ENCODE data around the gene COL16A1.
"Not testable (repeated sequence)": the region's sequence is repeated elsewhere in the genome, so short reads cannot be mapped to it uniquely, and the experiment has no call there.

The COL16A1 gene

GRCh38 chr1:31732751-31733289 lies 29.0 kb upstream of the COL16A1 start:
- no peak for DNase-seq (ENCODE audit: low spot score)

- no peak for DNase-seq (ENCODE audit: low spot score)
Measured at GRCh38 chr1:31732343-31732742, 28.5 kb upstream of the COL16A1 start.

DNA sequence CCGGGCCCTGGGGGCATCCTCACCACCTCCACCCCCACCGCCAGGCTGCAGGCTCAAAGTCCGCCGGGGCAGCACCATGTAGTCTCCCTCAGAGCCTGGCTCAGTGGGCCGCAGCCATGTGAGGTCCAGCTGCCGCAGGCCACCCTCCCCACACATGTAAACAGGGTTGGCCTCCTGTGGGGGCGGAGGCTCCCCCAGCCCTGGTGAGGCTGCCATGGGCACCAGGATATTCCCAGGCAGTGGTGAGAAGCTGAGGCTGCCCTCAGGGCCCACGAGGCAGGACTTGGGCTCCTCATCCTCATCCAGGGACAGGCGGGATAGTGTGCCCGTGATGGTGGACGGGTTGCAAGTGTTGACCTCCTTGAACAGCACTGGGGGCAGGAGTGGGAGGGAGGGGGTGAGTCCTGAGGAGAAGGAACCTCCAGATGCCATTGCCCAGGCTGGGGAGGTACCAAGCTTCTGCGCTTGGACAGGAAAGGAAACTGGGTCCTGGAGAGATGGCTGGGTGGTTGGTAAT lies 27.3 kb upstream of the COL16A1 start:
- no peak for DNase-seq (ENCODE audit: low spot score)

DNA sequence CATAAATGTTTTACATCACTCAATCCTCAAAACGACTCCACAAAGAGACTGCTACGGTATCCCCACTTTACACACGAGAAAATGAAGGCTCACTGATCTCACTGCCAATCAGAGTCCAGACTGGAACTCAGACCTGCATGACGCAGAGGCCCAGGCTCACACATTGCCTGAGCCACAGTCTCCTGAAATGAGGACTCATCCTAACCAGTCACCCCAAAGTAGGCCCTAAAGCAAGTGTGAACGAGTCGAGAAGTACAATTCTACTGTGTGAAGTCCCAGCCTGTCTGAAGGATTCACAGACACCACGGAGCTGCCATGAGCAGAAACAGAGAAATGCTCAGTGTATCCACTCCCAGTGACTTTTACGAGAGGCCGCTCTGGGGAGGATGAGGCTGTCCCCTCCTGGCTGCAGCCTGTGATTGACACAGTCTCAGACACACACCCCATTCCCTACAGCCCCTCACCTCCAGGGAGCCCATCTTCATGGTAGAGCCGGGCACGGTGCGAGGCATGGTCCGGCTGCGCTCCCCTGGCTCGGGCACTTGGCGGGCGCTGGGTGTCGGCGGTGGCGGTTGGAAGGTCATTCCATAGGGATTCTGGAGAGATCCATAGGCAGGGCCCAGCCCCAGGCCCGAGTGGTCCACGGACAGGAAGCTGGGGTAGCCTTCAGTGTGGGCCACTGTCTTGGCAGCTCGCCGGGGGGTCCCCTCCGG lies 26.7 kb upstream of the COL16A1 start:
- DNase-seq (ENCODE audit: low spot score): no peak

DNA sequence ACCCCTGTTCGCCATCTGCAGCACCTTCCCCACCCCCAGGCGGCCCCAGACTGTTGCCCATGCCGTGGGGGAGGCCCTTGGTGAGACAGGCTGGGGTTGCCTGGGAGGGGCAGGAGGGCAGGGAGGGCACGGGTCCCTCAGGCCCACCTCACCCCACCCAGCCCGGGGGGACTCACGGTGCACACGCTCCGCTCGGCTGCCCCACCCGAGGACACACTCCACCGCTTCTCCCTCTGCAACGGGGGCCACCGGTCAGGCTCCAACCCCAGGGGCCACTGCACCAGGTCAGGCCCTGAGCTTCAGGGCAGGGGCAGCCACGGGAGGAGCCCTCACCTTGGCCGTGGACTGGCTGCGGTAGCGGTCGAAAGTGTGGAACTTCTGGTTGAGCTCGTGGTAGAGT lies 24.0 kb upstream of the COL16A1 start:
- no peak for DNase-seq (ENCODE audit: low spot score)

- DNase-seq (ENCODE audit: low spot score): no peak
Measured at GRCh38 chr1:31727195-31727594, 23.4 kb upstream of the COL16A1 start.

DNA sequence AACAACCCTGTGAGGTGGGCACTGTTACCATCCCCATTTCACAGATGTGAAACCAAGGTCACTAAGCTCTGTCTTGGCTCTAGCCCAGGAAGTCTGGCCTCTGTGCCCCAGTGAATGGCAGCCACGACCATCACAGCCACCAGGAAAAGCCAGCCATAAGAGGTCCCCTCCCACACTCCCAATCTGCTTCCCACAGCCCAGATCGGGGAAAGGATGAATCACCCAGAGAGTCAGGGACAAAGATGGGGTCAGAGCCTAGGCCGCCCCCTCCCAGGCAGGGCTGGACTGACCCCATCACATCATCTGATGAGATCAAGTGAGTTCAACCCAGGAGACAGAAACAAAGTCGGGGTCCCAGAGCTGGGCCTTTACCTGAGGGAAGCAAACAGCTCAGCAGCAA lies 22.9 kb upstream of the COL16A1 start:
- DNase-seq (ENCODE audit: low spot score): no peak

- DNase-seq (ENCODE audit: low spot score): no peak
Measured at GRCh38 chr1:31725777-31726535, 22.1 kb upstream of the COL16A1 start.

GRCh38 chr1:31725134-31725533 lies 21.3 kb upstream of the COL16A1 start:
- no peak for DNase-seq (ENCODE audit: low spot score)

- peak; percentile 71 for DNase-seq (ENCODE audit: low spot score)
Measured at GRCh38 chr1:31723828-31724359, 20.1 kb upstream of the COL16A1 start.

DNA sequence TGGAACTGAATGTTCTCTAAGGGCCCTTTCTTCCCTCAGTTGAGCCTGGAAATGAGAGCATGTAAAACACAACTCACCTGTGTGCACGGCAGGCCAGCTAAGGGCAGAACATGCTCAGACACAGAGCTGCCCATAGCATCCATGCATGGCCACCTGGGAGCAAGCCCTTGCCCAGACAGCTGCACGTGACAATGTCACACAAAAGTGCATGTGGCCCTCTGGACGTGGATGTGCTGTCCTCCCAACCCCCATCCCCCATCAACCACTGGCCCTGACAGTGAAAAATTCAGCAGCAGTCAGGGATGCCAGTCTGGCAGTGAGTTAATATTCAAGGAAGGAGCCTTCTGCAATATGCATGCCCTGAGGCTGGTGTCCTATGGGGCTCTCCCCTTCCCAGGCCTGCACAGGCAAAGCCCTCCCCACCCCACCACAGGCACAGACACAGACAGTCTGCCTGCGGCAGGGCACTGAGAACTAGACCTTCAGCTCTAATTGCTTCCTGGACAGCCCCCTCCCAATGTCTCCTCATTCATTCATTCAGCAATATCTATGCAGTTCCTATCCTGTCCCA lies 14.6 kb upstream of the COL16A1 start:
- no peak for DNase-seq (ENCODE audit: low spot score)

- no peak for DNase-seq (ENCODE audit: low spot score)
Measured at GRCh38 chr1:31717341-31717740, 13.5 kb upstream of the COL16A1 start.

DNA sequence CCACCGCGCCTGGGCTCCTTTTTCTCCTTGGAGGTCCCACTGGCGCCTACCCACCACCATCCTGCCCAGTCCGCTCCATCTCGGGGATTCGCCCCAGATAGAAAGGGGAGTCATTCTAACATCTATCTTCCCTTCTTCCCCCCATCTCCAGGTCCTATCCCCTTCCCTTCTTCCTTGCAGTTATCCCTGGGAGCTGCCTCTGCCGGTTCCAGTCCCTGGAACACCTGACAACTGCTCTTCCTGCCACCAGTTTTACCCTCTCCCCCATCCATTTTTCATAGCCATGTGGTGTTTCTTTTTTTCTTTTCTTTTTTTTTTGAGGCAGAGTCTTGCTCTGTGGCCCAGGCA lies 12.0 kb upstream of the COL16A1 start:
- no peak for DNase-seq (ENCODE audit: low spot score)

DNA sequence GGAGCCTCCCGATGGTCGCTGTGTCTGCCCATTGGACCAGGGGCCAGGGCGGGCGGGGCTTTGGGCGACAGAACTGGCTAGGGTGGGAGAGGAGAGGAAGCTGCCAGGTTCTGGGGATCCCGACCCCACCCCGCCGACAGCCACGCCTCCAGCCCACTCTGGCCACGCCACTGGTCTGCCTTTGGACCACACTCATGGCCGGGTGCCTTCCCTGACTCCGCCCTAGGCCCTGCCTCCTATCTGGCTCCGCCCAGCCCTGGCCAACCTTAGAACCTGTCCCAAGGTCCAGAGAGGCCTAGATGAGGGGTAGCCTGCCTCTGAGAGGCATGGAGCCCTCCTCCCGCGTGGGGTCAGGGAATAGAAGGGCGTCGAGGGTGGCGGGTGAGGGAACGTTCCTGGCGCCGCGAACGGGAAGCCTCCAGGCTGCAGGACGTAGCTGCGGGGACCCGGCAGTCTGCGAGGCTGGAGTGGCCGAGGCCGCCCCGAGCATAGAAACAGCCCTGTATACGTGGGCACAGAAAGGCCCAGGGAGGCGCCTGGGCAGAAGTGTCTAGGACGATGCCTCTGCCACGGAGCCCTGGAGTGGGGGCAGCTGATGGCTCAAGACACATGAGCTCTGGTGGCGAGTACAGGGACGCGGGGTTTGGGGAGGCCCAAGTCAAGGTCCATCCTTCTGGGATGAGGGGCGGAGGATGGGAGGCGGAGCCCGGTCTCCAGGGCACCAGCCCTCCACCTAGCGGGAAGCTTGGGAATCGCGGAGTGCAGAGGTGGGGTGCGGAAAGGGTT lies 11.5 kb upstream of the COL16A1 start:
- DNase-seq (ENCODE audit: low spot score): peak; percentile 88

DNA sequence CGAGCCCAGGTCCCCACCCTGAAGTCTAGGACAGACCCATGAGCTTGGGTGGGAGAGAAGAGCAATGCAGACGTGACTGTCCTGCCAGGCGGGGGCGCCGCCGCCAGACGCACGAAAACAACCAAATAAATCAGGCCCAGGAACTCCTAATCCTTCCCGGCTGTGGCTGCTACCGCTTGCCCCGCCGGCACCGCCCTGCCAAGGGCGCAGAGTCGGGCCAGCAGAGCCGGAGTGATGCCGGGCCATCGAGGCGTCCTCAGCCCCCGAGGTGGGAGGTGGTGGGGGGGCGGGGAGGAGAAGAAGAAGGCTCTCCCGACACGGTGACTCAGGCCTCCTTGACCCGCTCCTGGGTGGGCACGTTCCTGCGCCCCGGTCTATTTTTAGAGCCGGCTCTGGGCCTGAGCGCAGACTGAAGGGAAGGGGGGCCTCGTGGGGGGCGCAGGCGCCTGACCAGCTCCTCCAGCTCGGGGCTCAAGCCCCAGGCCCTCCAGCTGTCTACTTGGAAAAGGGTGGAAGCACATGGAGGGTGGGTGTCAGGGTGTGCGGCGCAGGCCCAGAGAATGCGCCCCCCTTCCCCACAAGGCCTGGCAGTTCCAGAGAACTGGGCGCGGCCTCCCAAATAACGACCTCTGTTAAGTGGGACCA lies 10.7 kb upstream of the COL16A1 start:
- DNase-seq (ENCODE audit: low spot score): peak; percentile 59

DNA sequence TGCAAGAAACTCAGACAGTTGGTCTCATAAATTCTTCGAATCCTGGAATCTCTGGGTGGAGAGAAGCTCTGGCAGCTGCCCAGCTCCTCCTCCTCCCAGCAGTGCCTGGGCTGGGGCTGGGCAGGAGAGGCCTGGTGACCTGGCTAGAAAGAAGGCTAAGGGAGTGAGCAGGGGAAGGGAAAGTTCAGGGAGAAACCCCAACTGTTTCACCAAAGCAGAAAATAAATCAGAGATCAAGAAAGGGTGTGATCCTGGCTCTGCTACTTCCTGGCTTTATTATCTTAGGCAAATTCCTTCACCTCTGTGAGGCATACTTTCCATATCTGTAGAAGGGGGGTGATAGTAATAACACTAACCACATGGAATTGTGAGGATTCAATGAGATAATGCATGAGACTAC lies 8.8 kb upstream of the COL16A1 start:
- DNase-seq (ENCODE audit: low spot score): no peak

DNA sequence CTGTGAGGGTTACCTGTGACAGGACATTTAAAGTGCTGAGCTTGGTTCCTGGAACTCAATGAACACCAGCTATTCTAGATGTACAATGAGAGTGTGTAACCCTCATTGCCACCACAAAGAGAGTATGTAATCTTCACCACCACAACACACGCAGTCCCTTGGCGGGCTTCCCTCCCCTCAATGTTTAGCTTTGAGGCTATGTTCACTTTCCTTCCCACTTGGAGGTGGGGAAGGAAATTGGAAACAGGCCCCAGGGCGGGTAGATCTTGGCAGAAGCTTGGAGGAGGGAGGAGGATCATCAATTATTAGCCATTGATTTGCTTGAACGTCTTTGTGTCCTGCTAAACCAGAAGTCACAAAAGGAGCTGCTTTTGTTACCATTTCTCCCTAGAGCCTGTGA lies 8.3 kb upstream of the COL16A1 start:
- no peak for DNase-seq (ENCODE audit: low spot score)

GRCh38 chr1:31708324-31708723 lies 4.5 kb upstream of the COL16A1 start:
- DNase-seq (ENCODE audit: low spot score): no peak

DNA sequence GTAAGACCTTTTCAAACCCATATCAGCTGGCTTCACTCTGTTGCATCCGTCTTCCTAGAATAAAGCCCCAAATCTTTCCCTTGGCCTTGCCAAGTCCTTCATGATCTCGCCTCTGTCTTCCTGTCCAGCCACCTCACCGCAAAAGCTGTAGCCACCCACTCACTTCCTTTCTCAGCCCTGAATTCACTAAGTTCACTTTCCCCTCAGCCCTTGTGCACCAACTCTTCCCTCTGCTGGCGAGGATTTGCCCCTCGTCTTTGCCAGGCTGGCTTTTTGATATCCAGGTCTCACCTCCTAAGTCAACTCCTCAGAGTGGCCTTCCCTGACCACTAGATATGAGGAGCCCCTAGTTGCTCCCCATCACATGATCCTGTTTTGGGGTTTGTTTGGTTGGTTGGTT lies 3.9 kb upstream of the COL16A1 start:
- no peak for DNase-seq (ENCODE audit: low spot score)

GRCh38 chr1:31707059-31707600 lies 3.3 kb upstream of the COL16A1 start:
- not testable (repeated sequence) for DNase-seq (ENCODE audit: low spot score)

All from HuH-7.5 (cell line).